Endothelial cell of umbilical vein (primary cell): Measurements from ENCODE around the gene SNCA. TPM values are rescaled to one million over a fixed set of nuclear protein-coding genes. Genes with fewer than 3 reads are reported as not detected.

Experiments
- BruUV-seq: library from RNA; stranded (reverse); fragments of 400-500 nt; replicated peaks from 2 replicates; lab custom pipeline; 2021; lab: Mats Ljungman, UMichigan
- CTCF ChIA-PET: fragments of 300-600, 350-600 bp; sonication (Branson Sonifier 250); formaldehyde crosslinking; loops from one replicate; lab custom pipeline; 2021; ENCODE audit warnings: antibody characterized with exemption, inconsistent platforms; lab: Charles Lee
- POLR2A ChIA-PET: fragments of 300-600, 350-600 bp; sonication (Branson Sonifier 250); formaldehyde crosslinking; loops from one replicate; lab custom pipeline; 2021; ENCODE audit warnings: antibody characterized with exemption, inconsistent platforms; lab: Charles Lee
- DNase-seq: peaks from one replicate; pipeline ENCODE4 v3.0.0-alpha.2; 2011; ENCODE audit warnings: low read depth, low spot score
- FAIRE-seq: peaks from 2 replicates; lab custom pipeline; 2011; peaks lifted over from hg19 to GRCh38; lab: Jason Lieb, UNC
- H2AFZ ChIP-seq: 2 replicates; pipeline ENCODE4 v1.6.0; 2012; ENCODE audit warnings: low read depth, low read length, control low read depth, inconsistent platforms
- H3K27ac ChIP-seq: 2 replicates; pipeline ENCODE4 v1.5.1; 2011; ENCODE audit warnings: low read depth, mild to moderate bottlenecking, control low read depth, low read length, moderate library complexity; ENCODE audit not compliant: insufficient read depth
- H3K27me3 ChIP-seq, 2 experiments: 2 replicates each; pipeline versions ENCODE4 v1.6.0 to v1.6.1; 2011; ENCODE audit warnings: low read length in 2 of 2, mixed read lengths in 1 of 2; ENCODE audit not compliant: control insufficient read depth in 2 of 2, insufficient read depth in 2 of 2
- H3K36me3 ChIP-seq, 2 experiments: 2 replicates in 1 of 2; 3 replicates in 1 of 2; pipeline ENCODE4 v1.5.1; 2011; ENCODE audit warnings: low read length in 2 of 2, mild to moderate bottlenecking in 1 of 2, moderate library complexity in 1 of 2; ENCODE audit not compliant: control insufficient read depth in 2 of 2, insufficient read depth in 2 of 2; ENCODE audit errors: extremely low read depth in 1 of 2
- H3K4me1 ChIP-seq: 3 replicates; pipeline ENCODE4 v1.5.1; 2011; ENCODE audit warnings: mild to moderate bottlenecking, low read length; ENCODE audit not compliant: control insufficient read depth, insufficient read depth; ENCODE audit errors: extremely low read depth
- H3K4me2 ChIP-seq: 2 replicates; pipeline ENCODE4 v1.6.1; 2011; ENCODE audit warnings: low read length, control low read depth, mixed read lengths; ENCODE audit not compliant: insufficient read depth
- H3K4me3 ChIP-seq, 3 experiments: fragments of 200-600 bp in 1 of 3; sonication (generic), shearing (Covaris generic) in 1 of 3; replicated peaks in 1 of 3; 2 replicates each; pipeline ENCODE4 v1.5.1; 2011 to 2016; ENCODE audit warnings: control low read depth in 3 of 3, low read length in 3 of 3, mild to moderate bottlenecking in 2 of 3, inconsistent platforms in 1 of 3, low read depth in 1 of 3, moderate library complexity in 1 of 3; ENCODE audit not compliant: insufficient read depth in 1 of 3
- H3K79me2 ChIP-seq: 2 replicates; pipeline ENCODE4 v1.6.0; 2012; ENCODE audit warnings: low read length, inconsistent platforms; ENCODE audit not compliant: control insufficient read depth, insufficient read depth
- H3K9ac ChIP-seq: replicated peaks from 2 replicates; pipeline ENCODE3; 2011; ENCODE audit warnings: low read length, control low read depth; ENCODE audit not compliant: insufficient read depth; ENCODE audit errors: extremely low read depth
- H3K9me1 ChIP-seq: replicated peaks from 3 replicates; pipeline ENCODE4 v1.6.0; 2011; ENCODE audit warnings: mild to moderate bottlenecking, low read length; ENCODE audit not compliant: control insufficient read depth, insufficient read depth; ENCODE audit errors: extremely low read depth
- H3K9me3 ChIP-seq: replicated peaks from 2 replicates; pipeline ENCODE4 v1.5.1; 2012; ENCODE audit warnings: low read length, inconsistent platforms; ENCODE audit not compliant: control insufficient read depth, insufficient read depth
- H4K20me1 ChIP-seq: replicated peaks from 2 replicates; pipeline ENCODE3; 2011; ENCODE audit warnings: mild to moderate bottlenecking, low read length; ENCODE audit not compliant: control insufficient read depth, insufficient read depth; ENCODE audit errors: extremely low read depth
- EZH2 ChIP-seq: IDR thresholded peaks from 2 replicates; pipeline ENCODE4 v1.6.1; 2012; ENCODE audit warnings: borderline replicate concordance, low read depth, mild to moderate bottlenecking, moderate library complexity, low read length, inconsistent platforms; ENCODE audit not compliant: severe bottlenecking
- FOS ChIP-seq: IDR thresholded peaks from 2 replicates; pipeline ENCODE4 v1.6.1; 2011; ENCODE audit warnings: mild to moderate bottlenecking, low read length, moderate library complexity, borderline replicate concordance; ENCODE audit not compliant: insufficient read depth
- GATA2 ChIP-seq: IDR thresholded peaks from 2 replicates; pipeline ENCODE4 v1.7.0; 2011; ENCODE audit warnings: low read depth, mild to moderate bottlenecking, moderate library complexity, mixed read lengths, low read length; ENCODE audit not compliant: insufficient read length, insufficient read depth
- JUN ChIP-seq: IDR thresholded peaks from 2 replicates; pipeline ENCODE4 v1.6.1; 2011; ENCODE audit warnings: borderline replicate concordance, low read depth; ENCODE audit not compliant: insufficient read length, insufficient read depth
- MYC ChIP-seq: IDR thresholded peaks from one replicate; pipeline ENCODE4 v1.6.1; 2011; ENCODE audit warnings: mild to moderate bottlenecking, low read depth, low read length
- POLR2A ChIP-seq: IDR thresholded peaks from 2 replicates; pipeline ENCODE4 v1.6.1; 2012; ENCODE audit warnings: low read depth, mild to moderate bottlenecking, control low read depth, low read length
- POLR2AphosphoS5 ChIP-seq: IDR thresholded peaks from 2 replicates; pipeline ENCODE4 v1.6.1; 2012; ENCODE audit warnings: low read depth, mild to moderate bottlenecking, control low read depth, low read length, moderate library complexity; ENCODE audit not compliant: insufficient read depth
- dilution Hi-C: fragments of 300-500 bp; cut with MboI; formaldehyde crosslinking; loops from one replicate; pipeline ENCODE4 v1.15.0; 2019; ENCODE audit warnings: low sequenced_read_pairs; ENCODE audit not compliant: extremely low pct_ligation_motif_present
- intact Hi-C: fragments of 100-400 bp; cut with micrococcal nuclease; formaldehyde crosslinking; loops from one replicate; pipeline ENCODE4 v1.10.0; 2022
- polyA plus RNA-seq, 4 experiments: library from polyadenylated mRNA; depleted of rRNA in 3 of 4; stranded (reverse) in 3 of 4; unstranded in 1 of 4; fragments of >200 nt; gene quantifications; 2 replicates each; pipeline versions ENCODE4 v1.2.1 to v1.2.3, GENCODE V29; 2011 to 2012; ENCODE audit warnings: missing spikeins in 1 of 4
- total RNA-seq: library from RNA; stranded (reverse); gene quantifications from 2 replicates; pipeline ENCODE4 v1.2.3, GENCODE V29; 2021
- TF ChIP-seq, protein P1 (sequence below): IDR thresholded peaks from 2 replicates; pipeline ENCODE4 v1.6.1; 2011; ENCODE audit not compliant: insufficient read depth, insufficient read length
- TF ChIP-seq, protein P2 (sequence below), 2 donors: IDR thresholded peaks; 1 replicate in 1 of 2; 2 replicates in 1 of 2; pipeline ENCODE4 v1.5.1; 2011; ENCODE audit warnings: low read length in 2 of 2, mild to moderate bottlenecking in 2 of 2, moderate library complexity in 2 of 2, control low read depth in 1 of 2, inconsistent platforms in 1 of 2, low read depth in 1 of 2; ENCODE audit not compliant: insufficient read depth in 1 of 2; ENCODE audit errors: extremely low read depth in 1 of 2

The SNCA gene
- total and polyA plus RNA-seq, 2 donors (not counting 3 experiments of a cell fraction or from before 2014, with no cell fraction given) = 76.8 to 116 TPM

DNA sequence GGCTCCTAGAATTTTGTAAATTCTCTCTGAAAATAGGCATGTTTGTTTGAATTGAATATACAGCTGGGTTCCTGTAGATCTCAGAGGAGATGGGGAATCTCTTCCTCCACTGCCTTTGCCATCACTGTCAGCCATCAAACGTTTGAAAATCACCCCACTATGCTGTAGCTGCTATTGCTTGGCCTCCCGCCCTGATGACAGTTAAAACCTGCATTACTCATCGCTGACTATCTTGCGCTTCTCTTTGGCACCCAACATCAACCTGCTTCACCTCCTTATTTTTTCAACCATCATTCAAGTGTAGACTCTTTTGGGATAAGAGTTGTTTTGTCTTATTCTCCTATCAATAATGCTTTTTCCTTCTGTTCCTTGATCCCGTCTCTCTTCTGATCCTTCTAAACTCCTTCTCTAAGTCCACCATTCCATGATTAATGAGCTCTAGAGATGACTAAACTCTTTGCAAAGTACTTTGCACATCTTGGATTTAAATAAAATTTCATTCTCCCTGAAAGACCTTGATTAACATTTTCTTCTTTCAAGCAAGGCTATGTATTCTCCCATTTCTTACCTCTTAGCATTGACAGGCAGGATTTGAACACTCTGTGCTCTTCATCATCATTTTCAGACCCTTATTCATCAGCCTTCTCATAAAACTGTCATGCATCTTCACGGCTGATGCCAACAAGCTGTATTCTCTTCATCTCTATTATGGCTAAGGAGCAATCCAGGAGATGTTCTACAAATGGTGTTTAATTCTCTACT is 133.0 kb downstream of the SNCA start:
- intact Hi-C loops (no loop called here), dilution Hi-C loops (no loop called here)
- Histone ChIP-seq H3K9ac (no peak overlapping the region), H3K9me1 (no peaks in the 10 kb centered on the region), H3K9me3 (no peaks in the 10 kb centered on the region), H3K36me3 (no peaks in the 10 kb centered on the region), H4K20me1 (no peaks in the 10 kb centered on the region), H2AFZ (no peak overlapping the region), H3K4me3 (no peak overlapping the region), H3K27me3 (no peaks in the 10 kb centered on the region), H3K4me1 (peaks cover 11% of the 10 kb centered on the region), H3K27ac (no peak overlapping the region), H3K4me2 (no peak overlapping the region), H3K79me2 (no peaks in the 10 kb centered on the region)
- ChIA-PET CTCF (interaction anchor here (0.7 kb wide), 1 partner anchor 218 kb away, joined by 5 read pairs; no protein-coding TSS in a partner anchor), POLR2A (no interaction called here)
- BruUV-seq = no TSS peak
- FAIRE-seq = no peak
- no peak for TF ChIP-seq GATA2
- TF ChIP-seq, protein P1, sequence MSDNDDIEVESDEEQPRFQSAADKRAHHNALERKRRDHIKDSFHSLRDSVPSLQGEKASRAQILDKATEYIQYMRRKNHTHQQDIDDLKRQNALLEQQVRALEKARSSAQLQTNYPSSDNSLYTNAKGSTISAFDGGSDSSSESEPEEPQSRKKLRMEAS = no peak
- DNase-seq = no peak

DNA sequence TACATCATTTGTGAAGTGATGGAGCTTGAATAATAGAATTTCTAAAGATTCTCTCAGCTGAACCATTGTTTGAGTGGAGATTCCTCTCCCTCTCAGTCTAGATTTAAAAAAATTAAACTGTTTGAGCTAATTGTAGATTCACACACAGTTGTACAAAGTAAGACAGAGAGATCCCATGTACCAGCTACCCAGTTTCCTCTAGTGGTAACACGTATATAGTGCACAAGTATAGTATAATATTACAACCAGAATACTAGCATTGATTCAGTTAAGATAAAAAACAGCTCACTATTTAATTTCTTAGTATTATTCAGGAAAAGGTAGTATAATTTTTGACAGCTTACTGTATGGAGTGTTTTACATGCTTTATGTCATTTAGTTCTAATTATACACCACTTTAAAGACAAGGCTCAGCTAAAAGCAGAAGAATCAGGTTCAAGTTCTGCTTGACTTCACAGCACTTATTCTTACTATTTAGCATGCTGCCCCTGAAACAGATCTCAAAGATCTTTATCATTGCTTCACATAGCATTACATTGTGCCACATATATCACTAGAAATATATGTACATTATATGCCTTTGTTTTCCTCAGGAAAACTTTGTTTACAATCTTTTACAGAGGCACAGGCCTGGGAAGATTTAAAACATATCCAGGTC is 136.1 kb downstream of the SNCA start:
- TF ChIP-seq EZH2 (no peak), FOS (no peak), POLR2A (no peak), JUN (no peak), GATA2 (no peak), MYC (no peak), POLR2AphosphoS5 (no peak)
- TF ChIP-seq, protein P2, sequence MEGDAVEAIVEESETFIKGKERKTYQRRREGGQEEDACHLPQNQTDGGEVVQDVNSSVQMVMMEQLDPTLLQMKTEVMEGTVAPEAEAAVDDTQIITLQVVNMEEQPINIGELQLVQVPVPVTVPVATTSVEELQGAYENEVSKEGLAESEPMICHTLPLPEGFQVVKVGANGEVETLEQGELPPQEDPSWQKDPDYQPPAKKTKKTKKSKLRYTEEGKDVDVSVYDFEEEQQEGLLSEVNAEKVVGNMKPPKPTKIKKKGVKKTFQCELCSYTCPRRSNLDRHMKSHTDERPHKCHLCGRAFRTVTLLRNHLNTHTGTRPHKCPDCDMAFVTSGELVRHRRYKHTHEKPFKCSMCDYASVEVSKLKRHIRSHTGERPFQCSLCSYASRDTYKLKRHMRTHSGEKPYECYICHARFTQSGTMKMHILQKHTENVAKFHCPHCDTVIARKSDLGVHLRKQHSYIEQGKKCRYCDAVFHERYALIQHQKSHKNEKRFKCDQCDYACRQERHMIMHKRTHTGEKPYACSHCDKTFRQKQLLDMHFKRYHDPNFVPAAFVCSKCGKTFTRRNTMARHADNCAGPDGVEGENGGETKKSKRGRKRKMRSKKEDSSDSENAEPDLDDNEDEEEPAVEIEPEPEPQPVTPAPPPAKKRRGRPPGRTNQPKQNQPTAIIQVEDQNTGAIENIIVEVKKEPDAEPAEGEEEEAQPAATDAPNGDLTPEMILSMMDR (IDR thresholded peaks at IDR 0.05; ENCODE audit: extremely low read depth in 1 of 2, insufficient read depth in 1 of 2, low read depth in 1 of 2, low read length in 2 of 2) = no peak
- TF ChIP-seq, protein P1 = no peak
- no peak overlapping the region for H2AFZ ChIP-seq
- POLR2A ChIA-PET = no interaction called here
- no peaks in the 10 kb centered on the region for H3K9me1 ChIP-seq
- H3K4me1 ChIP-seq = no peaks in the 10 kb centered on the region
- no peaks in the 10 kb centered on the region for H3K36me3 ChIP-seq
- H3K9me3 ChIP-seq = no peaks in the 10 kb centered on the region
- CTCF ChIA-PET = interaction anchor here (1.0 to 2.4 kb wide), 6 partner anchors 8 to 168 kb away, joined by 3 to 7 read pairs (median 4); no protein-coding TSS in a partner anchor
- DNase-seq = no peak
- no peak overlapping the region for H3K9ac ChIP-seq
- dilution Hi-C loops = no loop called here
- H4K20me1 ChIP-seq = no peaks in the 10 kb centered on the region
- no peak for FAIRE-seq
- H3K27me3 ChIP-seq = no peaks in the 10 kb centered on the region
- H3K79me2 ChIP-seq = no peaks in the 10 kb centered on the region
- no peak overlapping the region for H3K27ac ChIP-seq
- intact Hi-C loops = no loop called here
- BruUV-seq = no TSS peak
- H3K4me3 ChIP-seq = no peak overlapping the region
- H3K4me2 ChIP-seq = no peak overlapping the region
